ENCODE results near the gene TENM4.
"Not testable (repeated sequence)": the region's sequence is repeated elsewhere in the genome, so short reads cannot be mapped to it uniquely, and the experiment has no call there.

The TENM4 gene

GRCh38 chr11:78993802-78994430 lies 446.9 kb downstream of the TENM4 start:
- DNase-seq, result no peak

DNA sequence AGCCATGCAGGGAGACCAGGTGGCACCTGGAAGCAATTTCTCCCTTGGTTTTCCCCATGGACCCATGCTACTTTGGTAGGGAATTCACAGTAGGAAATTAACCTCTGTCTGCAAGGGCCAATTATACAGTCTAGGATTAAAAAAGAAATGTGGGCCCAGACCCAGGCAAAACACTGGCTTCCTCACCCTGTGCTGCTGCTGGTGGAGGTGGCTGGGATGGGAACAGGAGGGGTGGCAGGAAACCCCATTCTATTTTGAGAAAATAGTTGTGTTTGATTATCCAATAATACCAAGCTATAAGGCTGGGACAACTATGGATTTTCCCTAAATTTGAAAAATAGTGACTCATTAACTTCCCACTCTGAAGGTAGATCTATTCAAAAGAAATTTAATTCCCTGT lies 449.1 kb downstream of the TENM4 start:
- no peak for DNase-seq

DNA sequence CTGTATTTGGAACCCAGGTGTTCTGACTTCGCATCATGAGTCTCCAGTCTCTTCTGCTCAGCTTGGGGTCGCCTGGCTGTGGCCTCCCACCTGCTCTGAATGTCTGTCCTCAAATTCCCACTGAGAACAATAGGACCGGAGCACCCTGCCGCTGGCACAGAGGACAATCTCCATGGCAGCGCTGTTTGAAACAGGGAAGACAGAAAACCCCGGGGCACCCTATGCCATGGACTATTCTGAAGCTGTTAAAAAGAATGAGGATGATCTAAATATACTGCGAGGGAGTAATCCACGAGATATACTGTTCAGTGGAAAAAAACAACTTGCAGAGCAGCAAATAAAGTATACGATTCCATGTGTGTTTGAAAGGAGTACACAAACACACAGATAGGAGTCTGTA lies 450.6 kb downstream of the TENM4 start:
- DNase-seq, result no peak

DNA sequence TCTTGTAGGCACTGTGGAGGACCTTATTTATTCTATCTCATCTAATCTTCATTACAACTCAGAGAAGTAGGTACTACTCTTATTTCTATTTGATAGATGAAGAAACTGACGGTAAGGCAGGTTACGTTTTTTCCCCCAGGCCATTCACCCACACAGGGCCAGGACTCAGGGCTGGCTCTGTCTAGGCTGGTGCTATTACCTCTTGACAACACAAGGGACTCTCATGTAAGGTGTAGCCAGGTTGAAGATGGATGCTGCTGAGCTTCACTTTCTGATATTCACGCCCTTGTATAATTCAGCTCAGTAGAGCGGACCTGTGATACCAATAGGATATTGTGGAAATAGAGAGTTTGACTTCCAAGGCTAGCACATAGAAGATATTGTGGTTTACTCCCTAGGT lies 453.1 kb downstream of the TENM4 start:
- DNase-seq, result no peak

DNA sequence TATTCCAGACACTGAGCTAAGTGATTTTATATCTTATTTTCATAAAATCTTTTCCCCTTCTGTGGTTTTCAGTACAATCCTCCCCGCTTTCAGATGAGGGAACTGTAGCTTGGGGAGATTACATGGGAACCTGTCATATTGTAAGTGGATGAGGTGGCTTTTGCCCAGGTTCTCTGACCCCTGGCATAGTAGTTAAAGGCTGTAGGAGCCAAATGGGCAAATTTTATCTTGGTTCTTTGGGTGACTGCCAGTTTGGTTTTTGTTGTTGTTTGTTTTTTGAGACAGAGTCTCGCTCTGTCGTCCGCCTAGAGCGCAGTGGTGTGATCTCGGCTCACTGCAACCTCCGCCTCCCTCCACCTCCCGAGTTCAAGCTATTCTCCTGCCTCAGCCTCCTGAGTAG lies 454.5 kb downstream of the TENM4 start:
- no peak for DNase-seq

- DNase-seq, result no peak
Measured at GRCh38 chr11:78985663-78986062, 455.2 kb downstream of the TENM4 start.

GRCh38 chr11:78982473-78982872 lies 458.4 kb downstream of the TENM4 start:
- DNase-seq, result no peak

DNA sequence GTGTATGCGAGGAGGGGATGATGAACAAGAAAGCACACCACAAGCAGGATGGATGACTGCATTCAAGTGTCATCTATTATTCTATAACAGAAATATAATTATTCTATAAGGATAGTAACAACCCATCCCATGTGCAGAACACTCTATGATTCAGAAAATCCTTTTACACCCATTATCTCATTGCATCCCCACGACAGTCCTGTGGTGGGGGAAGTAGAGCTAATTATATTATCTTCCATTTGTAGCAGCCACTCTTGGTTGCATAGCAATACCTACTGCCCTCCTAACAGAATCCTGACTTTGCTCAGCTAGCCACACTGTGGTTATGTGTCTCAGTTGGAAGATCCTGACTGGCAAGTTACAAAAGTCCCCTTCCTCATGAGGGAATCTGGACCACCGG lies 459.7 kb downstream of the TENM4 start:
- DNase-seq, result no peak

DNA sequence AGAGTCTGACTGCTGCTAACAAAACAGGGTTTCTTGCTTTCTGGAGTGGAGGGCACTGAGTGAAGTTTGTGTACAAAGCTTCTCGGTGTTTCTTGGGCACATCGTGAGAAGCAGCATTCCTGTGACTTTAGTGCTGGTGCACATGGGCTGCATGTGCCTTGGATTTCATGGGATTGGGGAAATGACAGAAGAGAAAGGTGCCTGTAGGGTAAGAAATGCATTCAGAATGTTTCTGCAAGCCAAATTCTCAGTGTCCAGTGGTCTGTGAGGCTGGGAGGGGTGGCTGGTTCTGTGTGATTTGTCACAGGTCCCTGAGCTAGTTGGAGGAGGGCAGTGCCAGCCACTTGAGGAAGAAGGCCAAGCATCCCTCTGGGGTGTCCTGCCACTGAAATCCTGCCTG lies 462.0 kb downstream of the TENM4 start:
- DNase-seq, result no peak

- DNase-seq, result not testable (repeated sequence)
Measured at GRCh38 chr11:78977848-78978247, 463.0 kb downstream of the TENM4 start.

- no peak for DNase-seq
Measured at GRCh38 chr11:78977009-78977408, 463.8 kb downstream of the TENM4 start.

DNA sequence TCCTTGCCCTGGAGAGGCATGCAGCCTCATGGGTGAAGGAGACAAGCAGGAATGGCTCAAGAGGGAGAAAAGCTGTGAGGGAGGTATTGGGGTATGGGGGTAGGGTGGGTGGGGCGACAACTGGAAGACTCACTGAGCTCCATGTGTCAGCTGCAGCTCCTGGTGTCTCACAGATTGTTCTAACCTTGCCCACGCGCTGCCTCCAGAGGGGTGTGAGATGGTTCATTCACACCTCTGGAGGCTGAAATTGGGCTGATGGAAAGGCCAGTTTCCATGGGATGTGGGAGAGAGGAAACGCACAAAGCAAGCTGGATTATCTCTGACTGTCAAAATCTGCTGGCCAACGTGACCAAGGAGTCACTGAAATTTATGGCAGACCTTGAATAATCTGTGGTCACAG lies 465.7 kb downstream of the TENM4 start:
- no peak for DNase-seq

DNA sequence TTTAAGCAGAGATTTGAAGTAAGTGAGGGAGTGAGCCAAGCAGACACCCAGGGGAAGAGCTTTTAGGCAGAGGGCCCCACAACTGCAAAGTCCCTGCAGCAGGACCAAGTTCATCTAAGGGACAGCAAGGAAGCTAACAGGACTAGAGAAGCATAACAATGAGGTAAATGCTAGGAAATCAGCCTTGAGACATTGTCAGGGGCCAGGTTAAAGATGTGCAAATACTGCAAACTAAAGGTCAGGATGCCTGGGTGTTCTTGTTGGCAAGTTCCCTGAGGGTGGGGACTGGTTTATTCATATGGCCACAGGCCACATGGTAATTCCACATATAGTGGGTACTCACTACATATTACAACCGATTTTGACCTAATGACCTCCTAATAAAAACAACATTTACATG lies 467.0 kb downstream of the TENM4 start:
- no peak for DNase-seq

DNA sequence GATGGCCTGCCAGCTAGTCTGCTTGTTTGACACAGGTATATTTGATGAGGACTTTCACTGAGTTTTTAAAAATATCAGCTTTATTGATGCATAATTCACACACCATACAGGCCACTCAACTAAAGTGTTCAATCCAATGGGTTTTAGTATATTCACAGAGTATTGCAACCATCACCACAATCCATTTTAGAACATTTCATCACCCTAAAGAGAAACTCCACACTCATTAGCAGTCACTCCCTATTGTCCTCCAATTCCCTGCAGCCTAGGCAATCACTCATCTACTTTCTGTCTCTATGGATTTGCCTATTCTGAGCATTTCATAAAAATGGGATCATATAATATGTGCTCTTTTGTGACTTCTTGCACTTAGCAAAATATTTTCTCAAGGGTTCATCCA lies 468.2 kb downstream of the TENM4 start:
- no peak for DNase-seq

GRCh38 chr11:78972177-78972576 lies 468.7 kb downstream of the TENM4 start:
- DNase-seq, result no peak

DNA sequence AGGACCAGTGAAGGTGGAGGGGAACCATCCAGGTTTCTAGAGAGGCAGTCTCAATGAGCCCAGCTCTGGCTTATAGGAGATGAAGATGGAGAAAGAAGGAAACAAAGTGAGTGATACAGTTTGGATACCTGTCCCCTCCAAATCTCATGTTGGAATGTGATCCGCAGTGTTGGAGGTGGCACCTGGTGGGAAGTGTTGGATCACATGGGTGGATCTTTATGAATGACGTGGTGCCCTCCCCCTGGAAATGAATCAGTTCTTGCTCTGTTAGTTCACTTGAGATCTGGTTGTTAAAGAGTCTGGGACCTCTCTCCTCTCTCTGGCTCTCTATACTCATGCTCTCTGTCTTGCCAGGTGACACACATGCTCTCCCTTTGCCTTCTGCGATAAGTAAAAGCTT lies 473.0 kb downstream of the TENM4 start:
- no peak for DNase-seq

- DNase-seq, result no peak
Measured at GRCh38 chr11:78965432-78965831, 475.4 kb downstream of the TENM4 start.

GRCh38 chr11:78961937-78962701 lies 478.7 kb downstream of the TENM4 start:
- DNase-seq, result no peak

GRCh38 chr11:78961247-78961646 lies 479.6 kb downstream of the TENM4 start:
- DNase-seq, result no peak

DNA sequence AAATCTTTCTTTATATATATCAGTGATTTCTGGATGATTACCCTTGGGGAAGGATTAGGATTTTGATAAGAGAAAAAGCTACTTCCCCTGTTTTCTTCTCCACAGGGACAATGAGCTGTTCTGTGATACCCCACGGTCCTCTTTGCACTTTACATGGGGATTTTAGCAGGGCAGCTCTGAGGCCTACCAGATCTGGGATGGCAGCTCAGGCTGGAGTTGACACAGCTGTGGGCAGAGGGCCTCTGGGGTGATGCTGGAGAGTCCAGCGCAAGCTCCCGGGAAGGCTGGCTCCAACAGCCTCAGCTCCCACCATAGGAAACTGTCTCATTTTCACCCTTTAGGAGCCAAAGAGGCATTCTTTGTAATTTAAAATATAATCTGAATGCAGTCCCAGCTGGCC lies 482.4 kb downstream of the TENM4 start:
- no peak for DNase-seq

DNA sequence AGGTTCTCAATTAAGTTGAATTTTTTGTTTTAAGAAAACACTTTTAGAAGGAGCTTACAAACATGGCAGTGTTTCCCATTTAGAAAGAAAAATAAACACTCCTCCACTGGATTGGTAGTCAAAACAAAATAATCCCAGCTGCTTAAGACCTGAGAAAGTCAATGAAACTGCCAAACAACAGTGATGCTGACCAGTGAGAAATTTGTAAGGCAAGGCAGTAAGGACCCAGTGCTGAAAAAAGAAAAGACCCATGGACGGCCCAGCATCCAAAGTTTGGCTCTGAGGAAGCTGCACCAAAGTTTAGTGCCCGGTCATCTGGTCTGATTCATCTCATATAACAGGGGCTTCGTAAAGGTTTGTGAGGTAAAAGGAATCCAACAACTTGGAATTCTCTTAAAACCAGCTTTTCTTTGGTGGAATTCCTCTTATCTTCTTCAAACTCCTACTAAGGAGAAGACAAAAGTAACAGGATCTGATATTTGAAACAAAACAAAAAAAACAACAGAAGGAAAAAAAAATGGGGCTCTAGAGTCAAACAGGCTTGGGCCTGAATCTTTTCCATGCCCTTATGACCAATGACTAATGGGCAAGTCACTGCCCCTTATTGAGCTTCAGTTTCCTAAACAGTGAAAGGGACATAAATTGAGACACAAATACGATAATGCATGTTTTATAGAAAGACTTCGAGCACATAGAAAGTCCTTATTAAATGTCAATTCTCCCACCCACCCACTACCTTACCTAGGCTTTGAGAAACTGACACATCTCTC lies 483.2 kb downstream of the TENM4 start:
- DNase-seq, result no peak

- DNase-seq, result no peak
Measured at GRCh38 chr11:78954696-78955095, 486.1 kb downstream of the TENM4 start.

- DNase-seq, result no peak
Measured at GRCh38 chr11:78954261-78954660, 486.6 kb downstream of the TENM4 start.

GRCh38 chr11:78952890-78953289 lies 487.9 kb downstream of the TENM4 start:
- DNase-seq, result no peak
